CD8-positive, alpha-beta memory T cell (primary cell): ENCODE results near the gene ZCCHC7. TPM values are rescaled to one million over a fixed set of nuclear protein-coding genes. Genes with fewer than 3 reads are reported as not detected.

ENCODE experiments used
- CTCF ChIA-PET: fragments of 350-600 bp; sonication (Branson Sonifier 250); formaldehyde crosslinking; loops from one replicate; lab custom pipeline; 2021; ENCODE audit warnings: antibody characterized with exemption; lab: Charles Lee
- POLR2A ChIA-PET: fragments of 350-600 bp; sonication (Branson Sonifier 250); formaldehyde crosslinking; loops from one replicate; lab custom pipeline; 2021; ENCODE audit warnings: antibody characterized with exemption; lab: Charles Lee
- DNase-seq, 5 donors: peaks; one replicate each; pipeline versions ENCODE4 v3.0.0 to v3.0.0-alpha.2; 2020 to 2022; ENCODE audit warnings: mixed read lengths in 1 of 5
- H3K27ac ChIP-seq: one replicate; pipeline ENCODE4 v1.7.0; 2013; ENCODE audit warnings: low read depth, mild to moderate bottlenecking, low read length, moderate library complexity
- H3K27me3 ChIP-seq: 2 replicates; pipeline ENCODE4 v1.7.0; 2013; ENCODE audit warnings: low read length, mild to moderate bottlenecking; ENCODE audit not compliant: insufficient read depth, poor library complexity, severe bottlenecking
- H3K36me3 ChIP-seq: 2 replicates; pipeline ENCODE4 v1.7.0; 2013; ENCODE audit warnings: mild to moderate bottlenecking, low read length, moderate library complexity; ENCODE audit not compliant: insufficient read depth
- H3K4me1 ChIP-seq: 2 replicates; pipeline ENCODE4 v1.7.0; 2013; ENCODE audit warnings: mild to moderate bottlenecking, low read length, moderate library complexity; ENCODE audit not compliant: insufficient read depth
- H3K4me3 ChIP-seq: 2 replicates; pipeline ENCODE4 v1.7.0; 2013; ENCODE audit warnings: mild to moderate bottlenecking, low read length
- H3K9me3 ChIP-seq: 2 replicates; pipeline ENCODE4 v1.7.0; 2013; ENCODE audit warnings: mild to moderate bottlenecking, low read length
- H3K27ac Mint-ChIP-seq, 8 donors: one replicate each; pipeline ENCODE4 v1.8.0; 2020 to 2021; ENCODE audit warnings: mixed read lengths in 8 of 8, mild to moderate bottlenecking in 6 of 8, inconsistent platforms in 3 of 8, moderate library complexity in 3 of 8
- H3K27me3 Mint-ChIP-seq, 2 donors: one replicate each; pipeline ENCODE4 v1.8.0; 2020 to 2021; ENCODE audit warnings: mixed read lengths in 2 of 2, mild to moderate bottlenecking in 1 of 2, moderate library complexity in 1 of 2
- H3K36me3 Mint-ChIP-seq, 3 donors: one replicate each; pipeline ENCODE4 v1.8.0; 2020 to 2021; ENCODE audit warnings: mixed read lengths in 3 of 3, inconsistent platforms in 1 of 3, mild to moderate bottlenecking in 1 of 3
- H3K4me1 Mint-ChIP-seq, 3 donors: one replicate each; pipeline ENCODE4 v1.8.0; 2020 to 2021; ENCODE audit warnings: mixed read lengths in 3 of 3, inconsistent platforms in 1 of 3, mild to moderate bottlenecking in 1 of 3
- H3K4me3 Mint-ChIP-seq, 7 donors: one replicate each; pipeline ENCODE4 v1.8.0; 2020 to 2021; ENCODE audit warnings: mixed read lengths in 7 of 7, mild to moderate bottlenecking in 6 of 7, moderate library complexity in 4 of 7, inconsistent platforms in 2 of 7
- H3K9me3 Mint-ChIP-seq, 5 donors: one replicate each; pipeline ENCODE4 v1.8.0; 2020 to 2022; ENCODE audit warnings: mixed read lengths in 5 of 5, mild to moderate bottlenecking in 3 of 5, moderate library complexity in 2 of 5, inconsistent platforms in 1 of 5
- polyA plus RNA-seq: library from polyadenylated mRNA; unstranded; fragments of 300-500 nt; fragmentation: Illumina TruSeq; gene quantifications from one replicate; pipeline ENCODE4 v1.2.3, GENCODE V29; 2021
- total RNA-seq, 2 experiments: library from RNA; stranded (reverse); gene quantifications; one replicate each; pipeline ENCODE4 v1.2.3, GENCODE V29; 2021

The ZCCHC7 gene
- total and polyA plus RNA-seq, 3 experiments from 2014 or later = 25.6 to 35.2 (median 27.1) TPM

DNA sequence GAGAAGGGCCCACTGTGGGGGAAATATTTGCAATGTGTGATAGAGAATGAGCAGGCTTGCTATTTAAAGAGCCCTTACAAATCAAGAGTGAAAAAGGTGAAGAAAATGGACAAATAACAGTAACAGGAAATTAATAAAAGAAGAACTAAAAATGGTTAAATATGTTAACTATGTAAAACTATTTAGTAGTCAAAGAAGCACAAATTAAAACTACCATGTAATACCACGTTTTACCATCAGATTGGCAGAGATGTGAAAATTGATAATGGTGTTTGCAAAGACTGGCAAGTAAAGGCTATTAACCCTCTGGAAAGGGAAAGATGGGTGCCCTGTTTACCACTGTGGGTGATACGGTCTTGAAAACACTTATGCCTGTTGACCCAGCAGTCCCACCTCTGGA lies 279.0 kb downstream of the ZCCHC7 start:
- Histone ChIP-seq H3K4me3 (no peak overlapping the region), H3K27ac (no peak overlapping the region), H3K27me3 (no peaks in the 10 kb centered on the region), H3K4me1 (no peaks in the 10 kb centered on the region), H3K36me3 (no peaks in the 10 kb centered on the region), H3K9me3 (no peaks in the 10 kb centered on the region)
- ChIA-PET CTCF (no interaction called here), POLR2A (no interaction called here)
- Mint-ChIP-seq H3K27me3 (peaks cover 0 to 7% of the 10 kb centered on the region in 2 donors), H3K4me1 (no peaks in the 10 kb centered on the region), H3K9me3 (no peaks in the 10 kb centered on the region), H3K36me3 (peaks cover 0 to 4% (median 0%) of the 10 kb centered on the region in 3 donors), H3K4me3 (no peak overlapping the region), H3K27ac (peak overlapping the region in 1 of 8 donors; percentile 40)
- DNase-seq = no peak

DNA sequence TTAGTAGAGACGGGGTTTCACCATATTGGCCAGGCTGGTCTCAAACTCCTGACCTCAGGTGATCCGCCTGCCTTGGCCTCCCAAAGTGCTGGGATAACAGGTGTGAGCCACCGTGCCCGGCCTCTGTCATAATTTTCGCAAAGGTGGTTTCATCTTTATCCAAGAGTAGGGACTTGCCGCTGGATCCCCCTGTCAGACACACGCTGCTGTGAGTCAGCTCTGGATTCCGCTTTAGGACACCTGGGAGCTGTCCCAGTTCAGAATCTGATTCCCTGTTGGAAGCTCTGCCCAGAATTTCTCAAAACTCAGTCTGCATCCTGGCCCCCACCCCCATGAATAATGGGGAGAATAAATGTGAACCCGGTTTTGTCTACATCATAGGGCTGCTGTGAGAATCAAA lies 284.2 kb downstream of the ZCCHC7 start:
- Mint-ChIP-seq H3K27me3 (peaks cover 0 to 5% of the 10 kb centered on the region in 2 donors), H3K9me3 (no peaks in the 10 kb centered on the region), H3K4me3 (no peak overlapping the region), H3K27ac (no peak overlapping the region), H3K4me1 (peaks cover 8 to 15% (median 10%) of the 10 kb centered on the region in 3 donors), H3K36me3 (peaks cover 0 to 1% (median 0%) of the 10 kb centered on the region in 3 donors)
- no peak overlapping the region for H3K27ac ChIP-seq
- DNase-seq = no peak
- no peaks in the 10 kb centered on the region for H3K36me3 ChIP-seq
- peaks cover 4% of the 10 kb centered on the region for H3K4me1 ChIP-seq
- no peaks in the 10 kb centered on the region for H3K9me3 ChIP-seq
- no peak overlapping the region for H3K4me3 ChIP-seq
- no peaks in the 10 kb centered on the region for H3K27me3 ChIP-seq
- CTCF ChIA-PET = no interaction called here
- POLR2A ChIA-PET = no interaction called here

DNA sequence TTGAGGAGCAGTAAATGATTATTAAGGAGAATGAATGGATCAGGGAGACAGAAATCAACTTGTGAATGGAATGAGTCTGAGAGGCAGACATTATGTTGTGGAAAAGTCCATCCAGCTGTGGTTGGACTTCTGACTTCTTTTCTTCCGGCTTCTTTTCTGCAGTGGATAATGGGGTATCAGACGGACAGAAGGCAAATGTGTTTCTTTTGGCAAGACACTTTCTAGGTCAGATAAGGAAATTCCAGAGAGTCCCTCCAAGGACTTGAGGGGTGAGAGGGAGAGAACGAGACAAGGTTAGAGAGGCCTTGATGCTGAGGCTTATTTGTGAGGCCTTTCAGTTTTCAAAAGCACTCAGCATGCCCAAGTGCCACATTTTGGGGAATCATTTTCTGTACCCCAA lies 285.0 kb downstream of the ZCCHC7 start:
- H3K36me3 ChIP-seq = no peaks in the 10 kb centered on the region
- Mint-ChIP-seq H3K4me3 (no peak overlapping the region), H3K4me1 (peaks cover 15 to 23% (median 16%) of the 10 kb centered on the region in 3 donors), H3K27me3 (peaks cover 0 to 5% of the 10 kb centered on the region in 2 donors), H3K27ac (no peak overlapping the region), H3K9me3 (no peaks in the 10 kb centered on the region), H3K36me3 (no peaks in the 10 kb centered on the region)
- no peak for DNase-seq
- H3K4me3 ChIP-seq = no peak overlapping the region
- no peaks in the 10 kb centered on the region for H3K9me3 ChIP-seq
- H3K4me1 ChIP-seq = peaks cover 8% of the 10 kb centered on the region
- CTCF ChIA-PET = no interaction called here
- no peaks in the 10 kb centered on the region for H3K27me3 ChIP-seq
- no peak overlapping the region for H3K27ac ChIP-seq
- POLR2A ChIA-PET = no interaction called here

DNA sequence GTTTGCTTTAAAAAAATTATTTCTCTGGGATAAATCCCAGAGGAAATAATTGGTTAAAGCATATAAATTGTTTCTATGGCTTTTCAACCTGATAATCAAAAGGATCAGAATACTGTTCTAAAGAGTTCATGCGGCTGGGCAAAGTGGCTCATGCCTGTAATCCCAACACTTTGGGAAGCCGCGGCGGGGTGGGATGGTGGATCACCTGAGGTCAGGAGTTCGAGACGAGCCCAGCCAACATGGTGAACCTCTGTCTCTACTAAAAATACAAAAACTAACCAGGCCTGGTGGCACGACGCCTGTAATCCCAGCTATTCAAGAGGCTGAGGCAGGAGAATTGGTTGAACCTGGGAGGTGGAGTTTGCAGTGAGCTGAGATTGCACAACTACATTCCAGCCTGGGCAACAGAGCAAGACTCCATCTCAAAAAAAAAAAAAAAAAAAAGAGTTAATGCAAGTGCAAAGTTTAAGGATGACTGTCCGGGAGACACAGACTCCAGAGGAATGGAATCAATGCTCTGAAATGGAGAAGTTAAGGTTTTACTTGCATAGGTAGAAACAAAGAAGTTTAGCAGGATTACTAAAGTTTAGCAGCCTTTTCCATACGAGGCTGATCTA lies 285.5 kb downstream of the ZCCHC7 start:
- Histone ChIP-seq H3K4me3 (no peak overlapping the region), H3K36me3 (no peaks in the 10 kb centered on the region), H3K27me3 (no peaks in the 10 kb centered on the region), H3K9me3 (no peaks in the 10 kb centered on the region), H3K4me1 (peaks cover 8% of the 10 kb centered on the region), H3K27ac (no peak overlapping the region)
- H3K4me3 Mint-ChIP-seq = peak overlapping the region in 1 of 7 donors; percentile 56
- peaks cover 15 to 23% (median 16%) of the 10 kb centered on the region in 3 donors for H3K4me1 Mint-ChIP-seq
- no peaks in the 10 kb centered on the region for H3K9me3 Mint-ChIP-seq
- H3K36me3 Mint-ChIP-seq = no peaks in the 10 kb centered on the region
- H3K27me3 Mint-ChIP-seq = peaks cover 0 to 5% of the 10 kb centered on the region in 2 donors
- ChIA-PET POLR2A (no interaction called here), CTCF (no interaction called here)
- H3K27ac Mint-ChIP-seq = peak overlapping the region in 1 of 8 donors; percentile 17
- DNase-seq = no peak

DNA sequence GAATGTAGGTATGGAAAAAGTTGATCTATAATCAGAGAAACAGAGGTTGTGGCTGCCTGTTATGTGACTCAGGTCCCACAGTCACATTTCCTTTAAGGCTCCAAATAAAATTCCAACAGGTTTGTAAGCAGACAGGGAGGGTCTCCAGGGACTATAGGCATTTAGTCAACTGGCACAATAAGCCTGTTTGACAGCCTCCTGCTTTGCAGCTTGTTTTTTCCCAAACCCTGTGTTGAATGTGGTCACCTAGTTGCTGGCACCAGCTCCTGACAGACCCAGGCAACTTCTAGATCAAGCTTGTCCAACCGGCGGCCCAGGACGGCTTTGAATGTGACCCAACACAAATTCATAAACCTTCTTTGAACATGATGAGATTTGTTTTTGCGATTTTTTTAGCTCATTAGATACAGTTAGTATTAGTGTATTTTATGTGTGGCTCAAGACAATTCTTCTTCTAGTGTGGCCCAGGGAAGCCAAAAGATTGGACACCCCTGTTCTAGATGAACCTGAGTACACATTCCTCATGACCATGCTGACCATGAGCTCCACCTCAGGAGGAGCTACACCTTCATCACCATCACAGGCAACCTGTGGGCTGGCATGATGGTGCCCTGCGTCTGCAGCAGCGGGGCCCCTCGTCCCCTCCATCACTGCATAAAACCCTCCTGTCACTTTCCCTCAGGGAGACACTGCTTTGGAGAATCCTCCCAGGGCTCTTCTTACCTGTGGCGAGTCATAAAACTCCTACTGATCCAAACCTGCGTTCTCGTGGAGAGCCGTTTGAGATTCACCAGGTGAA lies 286.4 kb downstream of the ZCCHC7 start:
- H3K9me3 ChIP-seq = no peaks in the 10 kb centered on the region
- DNase-seq = no peak
- H3K4me1 ChIP-seq = peaks cover 8% of the 10 kb centered on the region
- no peak overlapping the region for H3K4me3 ChIP-seq
- no peaks in the 10 kb centered on the region for H3K27me3 ChIP-seq
- no peak overlapping the region for H3K27ac ChIP-seq
- ChIA-PET CTCF (interaction anchor here (1.2 kb wide), 1 partner anchor 11 kb away, joined by 3 read pairs; no protein-coding TSS in a partner anchor), POLR2A (no interaction called here)
- Mint-ChIP-seq H3K36me3 (no peaks in the 10 kb centered on the region), H3K4me3 (no peak overlapping the region), H3K4me1 (peaks cover 15 to 26% (median 16%) of the 10 kb centered on the region in 3 donors), H3K27me3 (peaks cover 0 to 3% of the 10 kb centered on the region in 2 donors), H3K27ac (peak overlapping the region in 2 of 8 donors; percentile 17 to 52), H3K9me3 (no peaks in the 10 kb centered on the region)
- no peaks in the 10 kb centered on the region for H3K36me3 ChIP-seq

DNA sequence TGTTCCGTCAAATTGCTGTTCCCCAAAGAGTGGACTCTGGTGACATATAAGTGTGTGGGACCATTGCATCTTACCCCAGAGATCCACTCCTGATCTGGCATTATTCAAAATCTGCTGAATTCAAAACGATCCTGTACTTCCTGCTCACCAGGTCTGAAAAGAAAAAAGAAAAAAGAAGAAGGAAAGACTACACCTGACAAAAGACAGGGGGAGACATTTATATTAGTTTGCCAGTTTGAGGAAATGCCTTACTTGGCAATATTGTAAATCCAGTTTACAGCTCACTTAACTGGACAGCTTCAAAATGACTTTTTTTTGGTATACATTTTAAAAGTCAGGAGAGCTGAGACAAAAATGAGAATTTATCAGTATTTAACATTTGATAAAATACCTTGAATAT lies 287.1 kb downstream of the ZCCHC7 start:
- no peaks in the 10 kb centered on the region for H3K9me3 Mint-ChIP-seq
- peak overlapping the region in 1 of 7 donors; percentile 0 for H3K4me3 Mint-ChIP-seq
- H3K27me3 ChIP-seq = no peaks in the 10 kb centered on the region
- ChIA-PET POLR2A (no interaction called here), CTCF (interaction anchor here (1.2 kb wide), 1 partner anchor 12 kb away, joined by 3 read pairs; no protein-coding TSS in a partner anchor)
- peak overlapping the region in 2 of 8 donors; percentile 8 to 52 for H3K27ac Mint-ChIP-seq
- H3K27ac ChIP-seq = no peak overlapping the region
- no peaks in the 10 kb centered on the region for H3K36me3 ChIP-seq
- peaks cover 8% of the 10 kb centered on the region for H3K4me1 ChIP-seq
- no peak overlapping the region for H3K4me3 ChIP-seq
- H3K36me3 Mint-ChIP-seq = no peaks in the 10 kb centered on the region
- peaks cover 0 to 5% of the 10 kb centered on the region in 2 donors for H3K27me3 Mint-ChIP-seq
- no peaks in the 10 kb centered on the region for H3K9me3 ChIP-seq
- no peak for DNase-seq
- H3K4me1 Mint-ChIP-seq = peaks cover 15 to 26% (median 16%) of the 10 kb centered on the region in 3 donors

Other genes starting within 250 kb of the ZCCHC7 start
- under 1 TPM; 0.18 to 0.29 TPM for gene PAX5, start 86.3 kb upstream of the ZCCHC7 start, total RNA-seq
- not detected for gene PAX5, start 86.3 kb upstream of the ZCCHC7 start, polyA plus RNA-seq